Right lobe of liver (tissue), 6 donors: ENCODE results near the gene LLGL1. TPM values are rescaled to one million over a fixed set of nuclear protein-coding genes. Genes with fewer than 3 reads are reported as not detected.

Source experiments
- ATAC-seq, 4 donors: fragments of 200-7000 bp; cut with Tn5 transposase; one replicate each; pipeline ENCODE4 v1.9.1; 2020; ENCODE audit warnings: mild to moderate bottlenecking in 4 of 4, moderate library complexity in 4 of 4
- DNase-seq, 3 donors: peaks; one replicate each; pipeline ENCODE4 v3.0.0-alpha.2; 2020
- H3K27ac ChIP-seq, 3 donors: fragments of 200-600 bp; one replicate each; pipeline ENCODE4 v1.8.0; 2022
- H3K27me3 ChIP-seq, 2 donors: fragments of 200-600 bp; one replicate each; pipeline ENCODE4 v1.8.0; 2022
- H3K36me3 ChIP-seq, 4 donors: fragments of 200-600 bp; sonication (generic) in 1 of 4; one replicate each; pipeline versions ENCODE4 v1.5.1 to v1.8.0; 2017 to 2022; ENCODE audit warnings: control low read depth in 1 of 4
- H3K4me1 ChIP-seq, 4 donors: fragments of 200-600 bp; sonication (generic) in 1 of 4; one replicate each; pipeline versions ENCODE4 v1.5.1 to v1.8.0; 2017 to 2022; ENCODE audit warnings: control low read depth in 1 of 4
- H3K4me3 ChIP-seq, 3 donors: fragments of 200-600 bp; one replicate each; pipeline ENCODE4 v1.8.0; 2022
- H3K9me3 ChIP-seq, 4 donors: fragments of 200-600 bp; sonication (generic) in 1 of 4; one replicate each; pipeline versions ENCODE4 v1.5.1 to v1.8.0; 2017 to 2022; ENCODE audit warnings: control low read depth in 1 of 4
- CTCF ChIP-seq, 4 donors: fragments of 200-600 bp in 3 of 4; fragments of 450-650 bp in 1 of 4; IDR thresholded peaks; one replicate each; pipeline versions ENCODE4 v1.5.1 to v1.8.0; 2016 to 2022; ENCODE audit warnings: antibody characterized with exemption in 4 of 4, mild to moderate bottlenecking in 2 of 4
- POLR2A ChIP-seq: fragments of 450-650 bp; IDR thresholded peaks from one replicate; pipeline ENCODE4 v1.6.1; 2017; ENCODE audit warnings: antibody characterized with exemption, mild to moderate bottlenecking
- WGBS: methylation state at CpG from one replicate; pipeline ENCODE4 v1.1.6; 2018; ENCODE audit warnings: low coverage, low lambda C conversion rate; ENCODE audit not compliant: insufficient coverage; ENCODE audit errors: missing lambda C conversion rate; 5-methylcytosine and 5-hydroxymethylcytosine counted together
- intact Hi-C, 2 donors: fragments of 100-400 bp; cut with DNase I; formaldehyde crosslinking; loops; one replicate each; pipeline versions ENCODE4 v1.11.2 to v1.14.1; 2022
- total RNA-seq, 6 experiments: library from RNA; depleted of rRNA in 2 of 6; stranded (reverse); fragments of >200 nt in 2 of 6; fragmentation: NEBNext Ultra II Directional in 3 of 6; extraction: Animal tissue kit (Norgen Biotek cat#: 25700) in 3 of 6; gene quantifications; one replicate each; pipeline versions ENCODE4 v1.1.0 to v1.2.4, GENCODE V29; 2016 to 2023
- donor health status: DM: no; HTN: yes; CAD: no.
- donor health status: DM: no; HTN: no; CAD: no.
- donor health status: DM: no; HTN: no; CAD: no.
- donor health status: DM: no; HTN: yes; CAD: no.
- donor health status: DM: no; HTN: yes; CAD: no.

The LLGL1 gene
- total RNA-seq, 6 experiments from 2014 or later: 2.0 to 8.6 (median 2.8) TPM

- no peak overlapping the region for H3K27ac ChIP-seq
- intact Hi-C loops: no loop called here
- TF ChIP-seq CTCF (IDR thresholded peaks at IDR 0.05) (no peak), POLR2A (no peak)
- no peak overlapping the region for H3K4me3 ChIP-seq
- WGBS: 76% methylated on average over 4 of the region's 4 CpGs
- no peaks in the 10 kb centered on the region for H3K9me3 ChIP-seq
- DNase-seq (no peak), ATAC-seq (no peak)
- peaks cover 0 to 47% (median 21%) of the 10 kb centered on the region in 4 donors for H3K36me3 ChIP-seq
- no peaks in the 10 kb centered on the region for H3K27me3 ChIP-seq
- H3K4me1 ChIP-seq: peaks cover 0 to 29% (median 8%) of the 10 kb centered on the region in 4 donors
Observed at GRCh38 chr17:18194804-18195203, 30.6 kb upstream of the LLGL1 start.

- 83% methylated on average over 5 of the region's 5 CpGs for WGBS
- H3K9me3 ChIP-seq: no peaks in the 10 kb centered on the region
- DNase-seq: no peak
- H3K4me3 ChIP-seq: no peak overlapping the region
- no peak for TF ChIP-seq POLR2A
- TF ChIP-seq CTCF (IDR thresholded peaks at IDR 0.05): no peak
- no peak overlapping the region for H3K27ac ChIP-seq
- ATAC-seq: no peak
- intact Hi-C loops: no loop called here
- H3K27me3 ChIP-seq: no peaks in the 10 kb centered on the region
- H3K4me1 ChIP-seq: peaks cover 0 to 24% (median 6%) of the 10 kb centered on the region in 4 donors
- peaks cover 0 to 47% (median 21%) of the 10 kb centered on the region in 4 donors for H3K36me3 ChIP-seq
Observed at GRCh38 chr17:18195246-18195645, 30.2 kb upstream of the LLGL1 start.

- no peak for DNase-seq
- ATAC-seq: no peak
- Histone ChIP-seq H3K9me3 (no peaks in the 10 kb centered on the region), H3K36me3 (peaks cover 0 to 47% (median 21%) of the 10 kb centered on the region in 4 donors), H3K4me3 (no peak overlapping the region), H3K27me3 (no peaks in the 10 kb centered on the region), H3K4me1 (peaks cover 0 to 6% (median 3%) of the 10 kb centered on the region in 4 donors), H3K27ac (no peak overlapping the region)
- 100% methylated on average over 1 of the region's 3 CpGs for WGBS
- TF ChIP-seq POLR2A (no peak), CTCF (IDR thresholded peaks at IDR 0.05) (no peak)
- intact Hi-C loops: no loop called here
Observed at GRCh38 chr17:18197535-18198194, 27.8 kb upstream of the LLGL1 start.

- H3K36me3 ChIP-seq: peaks cover 0 to 47% (median 21%) of the 10 kb centered on the region in 4 donors
- intact Hi-C loops: no loop called here
- ATAC-seq: no peak
Observed at GRCh38 chr17:18198530-18198929, 26.9 kb upstream of the LLGL1 start.

More at GRCh38 chr17:18198530-18198929, 26.9 kb upstream of the LLGL1 start:
- DNase-seq: no peak
- H3K27ac ChIP-seq: no peak overlapping the region
- 60% methylated on average over 2 of the region's 4 CpGs for WGBS
- no peaks in the 10 kb centered on the region for H3K9me3 ChIP-seq
- H3K4me1 ChIP-seq: peaks cover 0 to 15% (median 7%) of the 10 kb centered on the region in 4 donors
- TF ChIP-seq POLR2A: no peak
- no peak for TF ChIP-seq CTCF (IDR thresholded peaks at IDR 0.05)
- H3K4me3 ChIP-seq: no peak overlapping the region
- H3K27me3 ChIP-seq: no peaks in the 10 kb centered on the region
